Thyroid gland (tissue), 4 donors: Measurements from ENCODE around the gene TRPC4. TPM values are rescaled to one million over a fixed set of nuclear protein-coding genes. Genes with fewer than 3 reads are reported as not detected.

Experiments used
- DNase-seq, 2 donors: peaks; one replicate each; pipeline ENCODE4 v3.0.0-alpha.2; 2019
- H3K27ac ChIP-seq, 3 donors: fragments of 200-600 bp; sonication (generic); 1 replicate in 2 of 3; 2 replicates in 1 of 3; pipeline ENCODE4 v1.5.1; 2016 to 2019; ENCODE audit warnings: mild to moderate bottlenecking in 1 of 3, moderate library complexity in 1 of 3
- H3K27me3 ChIP-seq: fragments of 200-600 bp; sonication (generic); one replicate; pipeline ENCODE4 v1.5.1; 2019
- H3K36me3 ChIP-seq, 2 donors: fragments of 200-600 bp; sonication (generic); one replicate each; pipeline ENCODE4 v1.5.1; 2016 to 2019
- H3K4me1 ChIP-seq, 2 donors: fragments of 200-600 bp; sonication (generic); one replicate each; pipeline ENCODE4 v1.5.1; 2017 to 2019
- H3K4me3 ChIP-seq, 3 donors: fragments of 200-600 bp; sonication (generic); replicated peaks in 1 of 3; 1 replicate in 2 of 3; 2 replicates in 1 of 3; pipeline ENCODE4 v1.5.1; 2016; ENCODE audit warnings: mild to moderate bottlenecking in 1 of 3
- H3K9me3 ChIP-seq: fragments of 200-600 bp; sonication (generic); one replicate; pipeline ENCODE4 v1.5.1; 2017
- CTCF ChIP-seq, 6 experiments: fragments of 200-600 bp in 3 of 6; fragments of 450-650 bp in 3 of 6; sonication (generic) in 3 of 6; IDR thresholded peaks; one replicate each; pipeline ENCODE4 v1.5.1; 2016 to 2019; ENCODE audit warnings: antibody characterized with exemption in 6 of 6, mild to moderate bottlenecking in 2 of 6, inconsistent platforms in 1 of 6, moderate library complexity in 1 of 6
- POLR2A ChIP-seq, 2 donors: fragments of 450-650 bp; IDR thresholded peaks; one replicate each; pipeline ENCODE4 v1.6.1; 2017; ENCODE audit warnings: antibody characterized with exemption in 2 of 2, mild to moderate bottlenecking in 2 of 2, moderate library complexity in 1 of 2
- WGBS, 2 donors: methylation state at CpG; one replicate each; pipeline ENCODE4 v1.1.5; 2017; 5-methylcytosine and 5-hydroxymethylcytosine counted together
- intact Hi-C: fragments of 100-400 bp; cut with DNase I; formaldehyde crosslinking; loops from one replicate; pipeline ENCODE4 v1.15.1; 2023
- total RNA-seq, 4 donors: library from RNA; depleted of rRNA; stranded (reverse); fragments of >200 nt; gene quantifications; one replicate each; pipeline ENCODE4 v1.2.3, GENCODE V29; 2016

Gene TRPC4
- total RNA-seq, 4 donors from 2014 or later, result 0.11 to 3.2 (median 0.79) TPM

GRCh38 chr13:37755349-37755748, 114.2 kb downstream of the TRPC4 start:
- Histone ChIP-seq H3K4me1 (no peaks in the 10 kb centered on the region), H3K27ac (no peak overlapping the region), H3K27me3 (no peaks in the 10 kb centered on the region), H3K4me3 (no peak overlapping the region), H3K9me3 (no peaks in the 10 kb centered on the region), H3K36me3 (no peaks in the 10 kb centered on the region)
- TF ChIP-seq POLR2A (IDR thresholded peaks at IDR 0.05) (no peak), CTCF (IDR thresholded peaks at IDR 0.05) (no peak)
- WGBS, 2 donors, result 63 to 74% methylated on average over 3 of the region's 3 CpGs
- intact Hi-C loops, result no loop called here
- DNase-seq, result no peak

GRCh38 chr13:37753776-37754175, 115.8 kb downstream of the TRPC4 start:
- TF ChIP-seq CTCF (IDR thresholded peaks at IDR 0.05) (no peak), POLR2A (IDR thresholded peaks at IDR 0.05) (no peak)
- Histone ChIP-seq H3K27me3 (no peaks in the 10 kb centered on the region), H3K4me3 (no peak overlapping the region), H3K9me3 (no peaks in the 10 kb centered on the region), H3K36me3 (no peaks in the 10 kb centered on the region), H3K4me1 (no peaks in the 10 kb centered on the region), H3K27ac (no peak overlapping the region)
- intact Hi-C loops, result no loop called here
- WGBS, 2 donors, result 87 to 91% methylated on average over 6 of the region's 6 CpGs
- no peak for DNase-seq

- TF ChIP-seq CTCF (IDR thresholded peaks at IDR 0.05) (no peak), POLR2A (IDR thresholded peaks at IDR 0.05) (no peak)
- 76 to 87% methylated on average over 9 of the region's 9 CpGs for WGBS, 2 donors
- H3K4me3 ChIP-seq, result no peak overlapping the region
- H3K27ac ChIP-seq, result no peak overlapping the region
- intact Hi-C loops, result no loop called here
- no peaks in the 10 kb centered on the region for H3K4me1 ChIP-seq
- H3K27me3 ChIP-seq, result no peaks in the 10 kb centered on the region
- DNase-seq, result no peak
- H3K36me3 ChIP-seq, result no peaks in the 10 kb centered on the region
- no peaks in the 10 kb centered on the region for H3K9me3 ChIP-seq
Measured at GRCh38 chr13:37752146-37752545, 117.4 kb downstream of the TRPC4 start.

GRCh38 chr13:37751025-37751424, 118.5 kb downstream of the TRPC4 start:
- 94 to 95% methylated on average over 9 of the region's 9 CpGs for WGBS, 2 donors
- H3K4me1 ChIP-seq, result no peaks in the 10 kb centered on the region
- no peak for DNase-seq
- H3K36me3 ChIP-seq, result no peaks in the 10 kb centered on the region
- H3K27ac ChIP-seq, result no peak overlapping the region
- intact Hi-C loops, result no loop called here
- TF ChIP-seq CTCF (IDR thresholded peaks at IDR 0.05), result no peak
- no peak for TF ChIP-seq POLR2A (IDR thresholded peaks at IDR 0.05)
- H3K27me3 ChIP-seq, result no peaks in the 10 kb centered on the region
- no peaks in the 10 kb centered on the region for H3K9me3 ChIP-seq
- H3K4me3 ChIP-seq, result no peak overlapping the region

- intact Hi-C loops, result no loop called here
- DNase-seq, result no peak
- Histone ChIP-seq H3K27me3 (no peaks in the 10 kb centered on the region), H3K9me3 (no peaks in the 10 kb centered on the region), H3K27ac (no peak overlapping the region), H3K4me1 (no peaks in the 10 kb centered on the region), H3K36me3 (no peaks in the 10 kb centered on the region), H3K4me3 (no peak overlapping the region)
- TF ChIP-seq POLR2A (IDR thresholded peaks at IDR 0.05), result no peak
- no peak for TF ChIP-seq CTCF (IDR thresholded peaks at IDR 0.05)
- WGBS, 2 donors, result 93 to 94% methylated on average over 3 of the region's 3 CpGs
Measured at GRCh38 chr13:37748913-37749312, 120.7 kb downstream of the TRPC4 start.
